ENCODE data around the gene BCAS3.

The BCAS3 gene

GRCh38 chr17:61316633-61317032, 639.0 kb downstream of the BCAS3 start:
- no peak for DNase-seq (ENCODE audit: low spot score)
- TF ChIP-seq CTCF (conservative IDR thresholded peaks at IDR 0.05; ENCODE audit: low read depth), result no peak
- CTCF ChIA-PET, result interaction anchor here (0.6 kb wide), 2 partner anchors 340 to 451 kb away, joined by 3 to 5 read pairs; no protein-coding TSS in a partner anchor
- no peak overlapping the region for H3K27ac ChIP-seq
- POLR2A ChIA-PET (ENCODE audit: low non-redundant PET), result no interaction called here

- POLR2A ChIA-PET (ENCODE audit: low non-redundant PET), result no interaction called here
- CTCF ChIA-PET, result no interaction called here
These were observed 640.1 kb downstream of the BCAS3 start for GRCh38 chr17:61317779-61318178.

GRCh38 chr17:61318684-61319098, 641.0 kb downstream of the BCAS3 start:
- H3K27ac ChIP-seq, result no peak overlapping the region
- TF ChIP-seq CTCF (conservative IDR thresholded peaks at IDR 0.05; ENCODE audit: low read depth), result no peak
- no peak for DNase-seq (ENCODE audit: low spot score)
- POLR2A ChIA-PET (ENCODE audit: low non-redundant PET), result no interaction called here
- CTCF ChIA-PET, result no interaction called here

More at GRCh38 chr17:61317779-61318178, 640.1 kb downstream of the BCAS3 start:
- TF ChIP-seq CTCF (conservative IDR thresholded peaks at IDR 0.05; ENCODE audit: low read depth), result no peak
- no peak for DNase-seq (ENCODE audit: low spot score)
- no peak overlapping the region for H3K27ac ChIP-seq

GRCh38 chr17:61321344-61321743, 643.7 kb downstream of the BCAS3 start:
- ChIA-PET POLR2A (ENCODE audit: low non-redundant PET) (no interaction called here), CTCF (no interaction called here)
- no peak for TF ChIP-seq CTCF (conservative IDR thresholded peaks at IDR 0.05; ENCODE audit: low read depth)
- no peak for DNase-seq (ENCODE audit: low spot score)
- H3K27ac ChIP-seq, result no peak overlapping the region

- H3K27ac ChIP-seq, result no peak overlapping the region
- POLR2A ChIA-PET (ENCODE audit: low non-redundant PET), result no interaction called here
- CTCF ChIA-PET, result no interaction called here
- TF ChIP-seq CTCF (conservative IDR thresholded peaks at IDR 0.05; ENCODE audit: low read depth), result no peak
- DNase-seq (ENCODE audit: low spot score), result no peak
These were observed 644.8 kb downstream of the BCAS3 start for GRCh38 chr17:61322325-61323002.

- no peak for DNase-seq (ENCODE audit: low spot score)
- H3K27ac ChIP-seq, result no peak overlapping the region
- CTCF ChIA-PET, result no interaction called here
- POLR2A ChIA-PET (ENCODE audit: low non-redundant PET), result no interaction called here
- no peak for TF ChIP-seq CTCF (conservative IDR thresholded peaks at IDR 0.05; ENCODE audit: low read depth)
These were observed 645.6 kb downstream of the BCAS3 start for GRCh38 chr17:61323003-61323908.

Data from RWPE1 (cell line).